HepG2 (cell line): ENCODE data around the gene MOGAT3.

Experiments
- NONO ChIP-seq, 2 experiments: fragments of 450-650 bp in 1 of 2; sonication (generic) in 1 of 2; formaldehyde crosslinking in 1 of 2; IDR thresholded peaks in 1 of 2; conservative IDR thresholded peaks in 1 of 2; 2 replicates each; pipeline versions ENCODE4 v1.6.1 to v1.8.0; 2017 to 2022; ENCODE audit warnings: mild to moderate bottlenecking in 1 of 2, missing genetic modification reagents in 1 of 2, moderate library complexity in 1 of 2
- SMC3 ChIP-seq: IDR thresholded peaks from 2 replicates; pipeline ENCODE4 v1.6.1; 2011; ENCODE audit warnings: low read length, improper control_type of control experiment
- ZNF780A ChIP-seq: sonication (generic); formaldehyde crosslinking; IDR thresholded peaks from 2 replicates; pipeline ENCODE4 v1.8.0; 2022; ENCODE audit warnings: mild to moderate bottlenecking, missing genetic modification reagents, moderate library complexity
- TF ChIP-seq, protein P1 (sequence below): sonication (generic); formaldehyde crosslinking; IDR thresholded peaks from 2 replicates; pipeline ENCODE4 v1.4.0; 2020; ENCODE audit warnings: missing genetic modification reagents
- TF ChIP-seq, protein P2 (sequence below): IDR thresholded peaks from 2 replicates; pipeline ENCODE4 v1.6.1; 2016; ENCODE audit warnings: missing compliant biosample characterization, missing genetic modification reagents, borderline replicate concordance
- TF ChIP-seq, protein P3 (sequence below): sonication (generic); formaldehyde crosslinking; IDR thresholded peaks from 2 replicates; pipeline ENCODE4 v1.4.0; 2020; ENCODE audit warnings: missing genetic modification reagents, low read depth, mild to moderate bottlenecking, borderline replicate concordance
- TF ChIP-seq, protein P4 (sequence below): IDR thresholded peaks from 2 replicates; pipeline ENCODE4 v1.6.1; 2018; ENCODE audit warnings: missing genetic modification reagents, mild to moderate bottlenecking, missing compliant biosample characterization

DNA sequence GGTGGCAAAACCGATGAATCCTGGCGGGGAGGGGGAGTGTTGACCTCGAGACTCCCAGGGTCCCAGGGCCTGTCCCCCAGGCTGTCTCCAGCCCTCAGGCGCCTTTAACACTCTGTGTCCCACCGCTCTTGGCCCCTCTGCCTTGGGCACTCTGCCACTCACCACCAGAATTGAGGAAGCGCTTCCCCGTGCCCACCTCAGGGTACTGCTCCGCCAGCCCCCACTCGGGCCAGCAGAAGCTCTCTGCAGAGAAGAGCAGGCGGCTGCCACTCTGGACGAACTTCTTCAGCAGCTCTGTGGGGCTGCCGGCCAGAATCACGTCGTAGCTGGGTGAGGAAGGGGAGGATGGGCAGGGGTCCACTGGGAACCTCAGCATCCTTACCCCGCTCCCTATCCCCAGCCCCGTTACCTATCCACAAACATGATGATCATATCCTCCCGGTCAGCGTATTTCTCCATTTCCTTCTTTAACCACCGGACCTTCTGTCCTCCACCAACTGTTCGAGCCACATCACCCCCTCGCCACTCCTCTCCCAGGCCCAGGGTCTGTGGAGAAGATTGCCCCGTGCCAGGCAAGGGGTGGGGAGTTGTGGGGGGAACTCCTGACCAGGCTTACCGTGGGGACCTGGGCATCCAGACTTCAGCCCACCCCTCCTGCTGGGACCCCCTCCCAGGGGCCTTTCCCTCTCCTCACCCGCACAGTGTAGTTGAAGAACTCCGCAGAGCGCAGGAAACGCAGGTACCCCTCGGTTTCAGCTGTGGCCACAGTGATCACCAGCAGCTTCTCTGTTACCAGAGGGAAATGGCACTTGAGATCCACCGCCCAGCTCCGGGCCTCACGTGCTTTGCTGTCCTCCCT lies 15.4 kb upstream of the MOGAT3 start:
- TF ChIP-seq, protein P1, sequence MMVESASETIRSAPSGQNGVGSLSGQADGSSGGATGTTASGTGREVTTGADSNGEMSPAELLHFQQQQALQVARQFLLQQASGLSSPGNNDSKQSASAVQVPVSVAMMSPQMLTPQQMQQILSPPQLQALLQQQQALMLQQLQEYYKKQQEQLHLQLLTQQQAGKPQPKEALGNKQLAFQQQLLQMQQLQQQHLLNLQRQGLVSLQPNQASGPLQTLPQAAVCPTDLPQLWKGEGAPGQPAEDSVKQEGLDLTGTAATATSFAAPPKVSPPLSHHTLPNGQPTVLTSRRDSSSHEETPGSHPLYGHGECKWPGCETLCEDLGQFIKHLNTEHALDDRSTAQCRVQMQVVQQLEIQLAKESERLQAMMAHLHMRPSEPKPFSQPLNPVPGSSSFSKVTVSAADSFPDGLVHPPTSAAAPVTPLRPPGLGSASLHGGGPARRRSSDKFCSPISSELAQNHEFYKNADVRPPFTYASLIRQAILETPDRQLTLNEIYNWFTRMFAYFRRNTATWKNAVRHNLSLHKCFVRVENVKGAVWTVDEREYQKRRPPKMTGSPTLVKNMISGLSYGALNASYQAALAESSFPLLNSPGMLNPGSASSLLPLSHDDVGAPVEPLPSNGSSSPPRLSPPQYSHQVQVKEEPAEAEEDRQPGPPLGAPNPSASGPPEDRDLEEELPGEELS (CRISPR knock-in tag), result no peak
- TF ChIP-seq NONO (IDR thresholded peaks at IDR 0.05) (no peak), NONO (CRISPR knock-in tag; conservative IDR thresholded peaks at IDR 0.05) (no peak), SMC3 (no peak), ZNF780A (CRISPR knock-in tag) (no peak)
- TF ChIP-seq, protein P2, sequence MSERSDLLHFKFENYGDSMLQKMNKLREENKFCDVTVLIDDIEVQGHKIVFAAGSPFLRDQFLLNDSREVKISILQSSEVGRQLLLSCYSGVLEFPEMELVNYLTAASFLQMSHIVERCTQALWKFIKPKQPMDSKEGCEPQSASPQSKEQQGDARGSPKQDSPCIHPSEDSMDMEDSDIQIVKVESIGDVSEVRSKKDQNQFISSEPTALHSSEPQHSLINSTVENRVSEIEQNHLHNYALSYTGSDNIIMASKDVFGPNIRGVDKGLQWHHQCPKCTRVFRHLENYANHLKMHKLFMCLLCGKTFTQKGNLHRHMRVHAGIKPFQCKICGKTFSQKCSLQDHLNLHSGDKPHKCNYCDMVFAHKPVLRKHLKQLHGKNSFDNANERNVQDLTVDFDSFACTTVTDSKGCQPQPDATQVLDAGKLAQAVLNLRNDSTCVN (CRISPR knock-in tag), result no peak
- TF ChIP-seq, protein P3, sequence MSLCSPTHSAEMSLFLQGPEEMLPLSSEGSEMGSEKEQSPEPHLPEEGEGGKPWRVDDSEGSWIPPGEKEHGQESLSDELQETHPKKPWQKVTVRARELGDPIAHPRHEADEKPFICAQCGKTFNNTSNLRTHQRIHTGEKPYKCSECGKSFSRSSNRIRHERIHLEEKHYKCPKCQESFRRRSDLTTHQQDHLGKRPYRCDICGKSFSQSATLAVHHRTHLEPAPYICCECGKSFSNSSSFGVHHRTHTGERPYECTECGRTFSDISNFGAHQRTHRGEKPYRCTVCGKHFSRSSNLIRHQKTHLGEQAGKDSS (CRISPR knock-in tag), result no peak
- TF ChIP-seq, protein P4, sequence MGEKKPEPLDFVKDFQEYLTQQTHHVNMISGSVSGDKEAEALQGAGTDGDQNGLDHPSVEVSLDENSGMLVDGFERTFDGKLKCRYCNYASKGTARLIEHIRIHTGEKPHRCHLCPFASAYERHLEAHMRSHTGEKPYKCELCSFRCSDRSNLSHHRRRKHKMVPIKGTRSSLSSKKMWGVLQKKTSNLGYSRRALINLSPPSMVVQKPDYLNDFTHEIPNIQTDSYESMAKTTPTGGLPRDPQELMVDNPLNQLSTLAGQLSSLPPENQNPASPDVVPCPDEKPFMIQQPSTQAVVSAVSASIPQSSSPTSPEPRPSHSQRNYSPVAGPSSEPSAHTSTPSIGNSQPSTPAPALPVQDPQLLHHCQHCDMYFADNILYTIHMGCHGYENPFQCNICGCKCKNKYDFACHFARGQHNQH (CRISPR knock-in tag), result no peak
